GM18951 (cell line): ENCODE measurements around the gene SLC34A2.

ENCODE experiments used
- POLR2A ChIP-seq: IDR thresholded peaks from 4 replicates; pipeline ENCODE4 v1.6.1; 2011; ENCODE audit warnings: mild to moderate bottlenecking; ENCODE audit not compliant: insufficient read length, insufficient read depth; ENCODE audit errors: extremely low read depth
- in situ Hi-C: fragments of 300-500 bp; cut with MboI; formaldehyde crosslinking; loops from one replicate; pipeline ENCODE4 v1.12.0; 2022; ENCODE audit warnings: low sequenced_read_pairs, mixed read lengths, inconsistent platforms; ENCODE audit not compliant: unreplicated experiment

Gene SLC34A2

GRCh38 chr4:25722964-25723363 lies 67.3 kb downstream of the SLC34A2 start:
- in situ Hi-C loops, result no loop called here
- no peak for TF ChIP-seq POLR2A

- in situ Hi-C loops, result no loop called here
- TF ChIP-seq POLR2A, result no peak
These were observed 67.8 kb downstream of the SLC34A2 start for GRCh38 chr4:25723409-25723808.

- no peak for TF ChIP-seq POLR2A
- in situ Hi-C loops, result no loop called here
These were observed 70.2 kb downstream of the SLC34A2 start for GRCh38 chr4:25725870-25726269.

GRCh38 chr4:25727711-25728493 lies 72.3 kb downstream of the SLC34A2 start:
- no peak for TF ChIP-seq POLR2A
- in situ Hi-C loops, result no loop called here
